HepG2 (cell line): ENCODE measurements around the gene CLPX.

Experiments used
- EZH2 ChIP-seq: conservative IDR thresholded peaks from 2 replicates; pipeline ENCODE4 v1.6.1; 2012; ENCODE audit warnings: mild to moderate bottlenecking, low read depth, low read length, moderate library complexity
- JUN ChIP-seq: sonication (generic); formaldehyde crosslinking; IDR thresholded peaks from 2 replicates; pipeline ENCODE4 v1.4.0; 2020; ENCODE audit warnings: mild to moderate bottlenecking, missing genetic modification reagents
- RAD51 ChIP-seq: fragments of 450-650 bp; IDR thresholded peaks from 2 replicates; pipeline ENCODE4 v1.6.1; 2016; ENCODE audit warnings: borderline replicate concordance
- ZNF510 ChIP-seq: sonication (generic); formaldehyde crosslinking; IDR thresholded peaks from 2 replicates; pipeline ENCODE4 v1.4.0; 2020; ENCODE audit warnings: low read depth, mild to moderate bottlenecking, missing genetic modification reagents
- ZNF660 ChIP-seq: sonication (generic); formaldehyde crosslinking; IDR thresholded peaks from 2 replicates; pipeline ENCODE4 v1.5.1; 2020; ENCODE audit warnings: mild to moderate bottlenecking, low read depth, missing genetic modification reagents, borderline replicate concordance
- ZNF773 ChIP-seq: sonication (generic); formaldehyde crosslinking; IDR thresholded peaks from 2 replicates; pipeline ENCODE4 v1.4.0; 2020; ENCODE audit warnings: missing genetic modification reagents, borderline replicate concordance
- TF ChIP-seq, protein P1 (sequence below): IDR thresholded peaks from 2 replicates; pipeline ENCODE4 v1.6.1; 2016; ENCODE audit warnings: mild to moderate bottlenecking, missing biosample characterization, missing genetic modification reagents
- TF ChIP-seq, protein P2 (sequence below): sonication (generic); formaldehyde crosslinking; IDR thresholded peaks from 2 replicates; pipeline ENCODE4 v1.4.0; 2020; ENCODE audit warnings: missing genetic modification reagents
- TF ChIP-seq, protein P3 (sequence below): sonication (generic); formaldehyde crosslinking; IDR thresholded peaks from 2 replicates; pipeline ENCODE4 v1.5.0; 2020; ENCODE audit warnings: mild to moderate bottlenecking, missing genetic modification reagents, moderate library complexity

DNA sequence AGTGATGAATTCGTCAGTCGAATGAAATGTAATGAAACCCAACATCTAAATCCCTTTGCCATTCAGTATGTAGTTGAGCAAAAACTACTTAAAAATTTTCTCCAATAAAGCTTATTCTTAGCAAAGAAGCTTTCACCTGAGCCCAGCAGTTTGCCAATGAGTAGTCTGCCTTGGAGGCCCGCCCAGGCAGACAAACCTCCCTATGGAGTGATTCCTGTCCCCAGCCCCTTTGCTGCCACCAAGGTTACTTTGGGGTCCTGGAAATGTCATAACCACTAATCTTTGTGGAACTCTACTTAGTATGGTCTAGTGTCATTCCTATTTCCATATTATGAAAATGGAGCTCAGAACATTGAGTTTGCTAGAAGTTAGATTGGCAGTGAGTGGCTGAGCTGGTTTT is 82.2 kb downstream of the CLPX start:
- TF ChIP-seq ZNF773 (CRISPR knock-in tag) (no peak), JUN (no peak), RAD51 (no peak), ZNF660 (CRISPR knock-in tag) (no peak), ZNF510 (CRISPR knock-in tag) (no peak), EZH2 (no peak)
- TF ChIP-seq, protein P1, sequence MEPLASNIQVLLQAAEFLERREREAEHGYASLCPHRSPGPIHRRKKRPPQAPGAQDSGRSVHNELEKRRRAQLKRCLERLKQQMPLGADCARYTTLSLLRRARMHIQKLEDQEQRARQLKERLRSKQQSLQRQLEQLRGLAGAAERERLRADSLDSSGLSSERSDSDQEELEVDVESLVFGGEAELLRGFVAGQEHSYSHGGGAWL (CRISPR knock-in tag) = no peak
- TF ChIP-seq, protein P2, sequence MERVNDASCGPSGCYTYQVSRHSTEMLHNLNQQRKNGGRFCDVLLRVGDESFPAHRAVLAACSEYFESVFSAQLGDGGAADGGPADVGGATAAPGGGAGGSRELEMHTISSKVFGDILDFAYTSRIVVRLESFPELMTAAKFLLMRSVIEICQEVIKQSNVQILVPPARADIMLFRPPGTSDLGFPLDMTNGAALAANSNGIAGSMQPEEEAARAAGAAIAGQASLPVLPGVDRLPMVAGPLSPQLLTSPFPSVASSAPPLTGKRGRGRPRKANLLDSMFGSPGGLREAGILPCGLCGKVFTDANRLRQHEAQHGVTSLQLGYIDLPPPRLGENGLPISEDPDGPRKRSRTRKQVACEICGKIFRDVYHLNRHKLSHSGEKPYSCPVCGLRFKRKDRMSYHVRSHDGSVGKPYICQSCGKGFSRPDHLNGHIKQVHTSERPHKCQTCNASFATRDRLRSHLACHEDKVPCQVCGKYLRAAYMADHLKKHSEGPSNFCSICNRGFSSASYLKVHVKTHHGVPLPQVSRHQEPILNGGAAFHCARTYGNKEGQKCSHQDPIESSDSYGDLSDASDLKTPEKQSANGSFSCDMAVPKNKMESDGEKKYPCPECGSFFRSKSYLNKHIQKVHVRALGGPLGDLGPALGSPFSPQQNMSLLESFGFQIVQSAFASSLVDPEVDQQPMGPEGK = no peak
- TF ChIP-seq, protein P3, sequence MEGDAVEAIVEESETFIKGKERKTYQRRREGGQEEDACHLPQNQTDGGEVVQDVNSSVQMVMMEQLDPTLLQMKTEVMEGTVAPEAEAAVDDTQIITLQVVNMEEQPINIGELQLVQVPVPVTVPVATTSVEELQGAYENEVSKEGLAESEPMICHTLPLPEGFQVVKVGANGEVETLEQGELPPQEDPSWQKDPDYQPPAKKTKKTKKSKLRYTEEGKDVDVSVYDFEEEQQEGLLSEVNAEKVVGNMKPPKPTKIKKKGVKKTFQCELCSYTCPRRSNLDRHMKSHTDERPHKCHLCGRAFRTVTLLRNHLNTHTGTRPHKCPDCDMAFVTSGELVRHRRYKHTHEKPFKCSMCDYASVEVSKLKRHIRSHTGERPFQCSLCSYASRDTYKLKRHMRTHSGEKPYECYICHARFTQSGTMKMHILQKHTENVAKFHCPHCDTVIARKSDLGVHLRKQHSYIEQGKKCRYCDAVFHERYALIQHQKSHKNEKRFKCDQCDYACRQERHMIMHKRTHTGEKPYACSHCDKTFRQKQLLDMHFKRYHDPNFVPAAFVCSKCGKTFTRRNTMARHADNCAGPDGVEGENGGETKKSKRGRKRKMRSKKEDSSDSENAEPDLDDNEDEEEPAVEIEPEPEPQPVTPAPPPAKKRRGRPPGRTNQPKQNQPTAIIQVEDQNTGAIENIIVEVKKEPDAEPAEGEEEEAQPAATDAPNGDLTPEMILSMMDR (CRISPR knock-in tag) = no peak
